Calu3 (cell line): Measurements from ENCODE around the gene TRAPPC3. TPM values are rescaled to one million over a fixed set of nuclear protein-coding genes. Genes with fewer than 3 reads are reported as not detected.

Source experiments
- BruUV-seq: library from RNA; stranded (reverse); fragments of 400-500 nt; replicated peaks from 2 replicates; lab custom pipeline; 2021; lab: Mats Ljungman, UMichigan
- CTCF ChIA-PET: fragments of 300-600 bp; sonication (Branson Sonifier 250); formaldehyde crosslinking; loops from one replicate; lab custom pipeline; 2022; ENCODE audit warnings: antibody characterized with exemption; lab: Charles Lee
- DNase-seq: peaks from one replicate; pipeline ENCODE4 v3.0.0; 2022
- H3K27ac Mint-ChIP-seq: one replicate; pipeline ENCODE4 v1.8.0; 2022; ENCODE audit warnings: mixed read lengths; ENCODE audit not compliant: unreplicated experiment
- H3K27me3 Mint-ChIP-seq: one replicate; pipeline ENCODE4 v1.8.0; 2022; ENCODE audit warnings: mixed read lengths; ENCODE audit not compliant: unreplicated experiment
- H3K36me3 Mint-ChIP-seq: one replicate; pipeline ENCODE4 v1.8.0; 2022; ENCODE audit warnings: mild to moderate bottlenecking, moderate library complexity, mixed read lengths; ENCODE audit not compliant: insufficient read depth, unreplicated experiment
- H3K4me1 Mint-ChIP-seq: one replicate; pipeline ENCODE4 v1.8.0; 2022; ENCODE audit warnings: mild to moderate bottlenecking, low read depth, mixed read lengths; ENCODE audit not compliant: unreplicated experiment
- H3K4me3 Mint-ChIP-seq: one replicate; pipeline ENCODE4 v1.8.0; 2022; ENCODE audit warnings: mild to moderate bottlenecking, low read depth, moderate library complexity, mixed read lengths; ENCODE audit not compliant: unreplicated experiment
- H3K9me3 Mint-ChIP-seq: one replicate; pipeline ENCODE4 v1.8.0; 2022; ENCODE audit warnings: low read depth, mixed read lengths; ENCODE audit not compliant: unreplicated experiment
- CTCF ChIP-seq: fragments of 200-600 bp; IDR thresholded peaks from one replicate; pipeline ENCODE4 v1.8.0; 2022; ENCODE audit warnings: antibody characterized with exemption; ENCODE audit not compliant: unreplicated experiment
- intact Hi-C: fragments of 100-400 bp; cut with micrococcal nuclease; formaldehyde crosslinking; loops from one replicate; pipeline ENCODE4 v1.10.0; 2022; ENCODE audit not compliant: unreplicated experiment
- total RNA-seq: library from RNA; stranded (reverse); gene quantifications from 2 replicates; pipeline ENCODE4 v1.2.3, GENCODE V29; 2022

Gene TRAPPC3
- total RNA-seq, 1 experiment from 2014 or later = 70.3 TPM

GRCh38 chr1:36098650-36099365 is 50.5 kb downstream of the TRAPPC3 start:
- H3K27me3 Mint-ChIP-seq = no peaks in the 10 kb centered on the region
- H3K4me1 Mint-ChIP-seq = peaks cover 10% of the 10 kb centered on the region

GRCh38 chr1:36097693-36098585 is 51.3 kb downstream of the TRAPPC3 start:
- CTCF ChIA-PET = interaction anchor here (0.9 to 1.1 kb wide), 3 partner anchors 9 to 51 kb away, joined by 3 to 14 read pairs (median 4); partner anchors contain the start of gene TRAPPC3

More at GRCh38 chr1:36098650-36099365, 50.5 kb downstream of the TRAPPC3 start:
- DNase-seq = no peak
- no peaks in the 10 kb centered on the region for H3K9me3 Mint-ChIP-seq
- H3K4me3 Mint-ChIP-seq = no peak overlapping the region
- H3K27ac Mint-ChIP-seq = no peak overlapping the region
- intact Hi-C loops = loop anchor here (1.0 kb wide), 1 partner anchor 35 kb away; no protein-coding TSS in a partner anchor
- CTCF ChIA-PET = no interaction called here
- TF ChIP-seq CTCF = no peak
- BruUV-seq = no TSS peak
- H3K36me3 Mint-ChIP-seq = peaks cover 12% of the 10 kb centered on the region

GRCh38 chr1:36096500-36097432 is 52.5 kb downstream of the TRAPPC3 start:
- TF ChIP-seq CTCF = no peak
- Mint-ChIP-seq H3K27me3 (no peaks in the 10 kb centered on the region), H3K4me1 (peaks cover 10% of the 10 kb centered on the region), H3K27ac (no peak overlapping the region), H3K36me3 (peaks cover 24% of the 10 kb centered on the region), H3K9me3 (no peaks in the 10 kb centered on the region), H3K4me3 (no peak overlapping the region)
- BruUV-seq = no TSS peak
- DNase-seq = peak; percentile 37
- intact Hi-C loops = no loop called here
- CTCF ChIA-PET = interaction anchor here (0.5 to 1.4 kb wide), 6 partner anchors 8 to 91 kb away, joined by 3 to 14 read pairs (median 4); partner anchors contain the start of gene TRAPPC3

More at GRCh38 chr1:36097693-36098585, 51.3 kb downstream of the TRAPPC3 start:
- no peak for DNase-seq
- intact Hi-C loops = no loop called here
- no peaks in the 10 kb centered on the region for H3K27me3 Mint-ChIP-seq
- no peak overlapping the region for H3K27ac Mint-ChIP-seq
- TF ChIP-seq CTCF = no peak
- peaks cover 10% of the 10 kb centered on the region for H3K4me1 Mint-ChIP-seq
- H3K36me3 Mint-ChIP-seq = peaks cover 17% of the 10 kb centered on the region
- no peak overlapping the region for H3K4me3 Mint-ChIP-seq
- no peaks in the 10 kb centered on the region for H3K9me3 Mint-ChIP-seq
- no TSS peak for BruUV-seq
